GM23248 (cell line): Measurements from ENCODE around the gene PSMA4.

Experiments
- EZH2 ChIP-seq: fragments of 200-600 bp; sonication (generic); IDR thresholded peaks from 2 replicates; pipeline ENCODE4 v1.6.1; 2018; ENCODE audit warnings: antibody characterized with exemption, mild to moderate bottlenecking; ENCODE audit not compliant: insufficient read depth, poor library complexity, severe bottlenecking
- EZH2phosphoT487 ChIP-seq: fragments of 200-600 bp; sonication (generic); IDR thresholded peaks from 2 replicates; pipeline ENCODE4 v1.6.1; 2018; ENCODE audit warnings: antibody characterized with exemption, moderate library complexity, mild to moderate bottlenecking, low read depth; ENCODE audit not compliant: insufficient read depth

- TF ChIP-seq EZH2: no peak
- TF ChIP-seq EZH2phosphoT487: no peak
Observed at GRCh38 chr15:78540871-78541743, 863 bp downstream of the PSMA4 start.
